Fibroblast of peridontal ligament (primary cell): Measurements from ENCODE around the gene OLIG3.

Source experiments
- DNase-seq: peaks from one replicate; pipeline ENCODE4 v3.0.0-alpha.2; 2010; ENCODE audit errors: extremely low read depth

The OLIG3 gene

GRCh38 chr6:137496368-137496767 lies 2.2 kb upstream of the OLIG3 start:
- no peak for DNase-seq

DNA sequence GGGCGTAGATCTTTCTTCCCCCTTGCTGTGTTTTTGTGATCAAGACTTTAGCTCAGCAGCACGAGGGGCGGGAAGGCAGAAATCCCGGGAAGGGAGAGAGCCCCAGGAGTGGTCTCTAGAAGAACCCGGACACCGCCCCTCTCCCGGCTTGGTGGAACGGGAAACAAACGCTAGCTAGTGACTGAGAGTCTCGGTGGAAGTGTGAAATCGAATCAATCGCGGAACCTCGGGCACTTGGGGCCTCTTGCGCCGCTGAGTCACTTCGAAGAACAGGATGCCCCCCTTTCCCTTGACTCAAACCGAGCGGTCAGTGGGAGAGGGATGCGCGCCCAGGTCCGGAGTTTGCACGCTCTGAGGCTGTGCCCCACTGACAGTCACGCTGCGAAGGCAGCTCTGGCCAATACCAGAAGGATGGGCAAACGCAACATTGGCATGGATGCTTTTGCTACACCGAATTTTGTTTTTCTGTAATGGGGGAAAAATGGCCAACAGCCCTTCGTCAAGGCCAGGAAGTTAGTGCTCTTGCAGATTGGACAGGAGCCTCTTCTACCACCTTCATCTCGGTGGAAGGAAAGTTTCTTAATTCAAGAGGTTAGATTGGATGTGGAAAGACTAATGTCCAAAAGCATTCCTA lies 1.6 kb upstream of the OLIG3 start:
- DNase-seq, result no peak

DNA sequence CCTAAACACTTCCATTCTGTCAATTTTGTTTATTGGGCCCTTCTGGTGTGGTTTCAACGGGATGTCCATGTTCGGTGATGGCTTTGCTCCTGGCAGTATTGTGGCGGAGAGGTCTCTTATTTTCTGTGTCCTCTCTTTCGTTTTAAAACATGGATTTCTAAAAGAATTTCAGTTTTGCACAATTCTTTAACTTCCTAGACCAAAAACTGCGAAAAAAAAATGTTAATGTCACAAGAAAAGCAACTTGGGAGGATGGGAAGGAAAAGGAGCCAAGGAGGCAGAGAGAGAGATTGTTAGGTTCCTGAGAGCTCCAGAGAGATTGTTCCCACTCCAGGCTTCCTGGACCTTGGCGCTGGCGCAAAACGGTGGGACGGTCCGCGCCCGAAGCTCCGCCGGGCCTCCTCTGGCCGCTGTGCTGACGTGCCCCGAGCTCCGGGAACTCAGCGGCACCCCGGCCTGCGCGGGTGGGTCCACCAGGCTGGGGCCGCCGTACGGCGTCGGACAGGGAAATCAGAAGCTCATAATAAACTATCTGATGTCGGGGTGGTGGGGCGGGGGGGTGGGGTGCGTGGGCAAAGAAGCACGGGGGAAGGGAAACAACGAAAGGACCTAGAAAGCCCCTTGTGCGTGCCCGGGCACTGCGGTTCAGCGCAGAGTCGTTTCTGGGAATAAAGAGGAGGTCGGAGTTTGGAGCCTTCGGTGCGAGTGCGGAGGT lies 951 bp upstream of the OLIG3 start:
- peak; percentile 21 for DNase-seq

DNA sequence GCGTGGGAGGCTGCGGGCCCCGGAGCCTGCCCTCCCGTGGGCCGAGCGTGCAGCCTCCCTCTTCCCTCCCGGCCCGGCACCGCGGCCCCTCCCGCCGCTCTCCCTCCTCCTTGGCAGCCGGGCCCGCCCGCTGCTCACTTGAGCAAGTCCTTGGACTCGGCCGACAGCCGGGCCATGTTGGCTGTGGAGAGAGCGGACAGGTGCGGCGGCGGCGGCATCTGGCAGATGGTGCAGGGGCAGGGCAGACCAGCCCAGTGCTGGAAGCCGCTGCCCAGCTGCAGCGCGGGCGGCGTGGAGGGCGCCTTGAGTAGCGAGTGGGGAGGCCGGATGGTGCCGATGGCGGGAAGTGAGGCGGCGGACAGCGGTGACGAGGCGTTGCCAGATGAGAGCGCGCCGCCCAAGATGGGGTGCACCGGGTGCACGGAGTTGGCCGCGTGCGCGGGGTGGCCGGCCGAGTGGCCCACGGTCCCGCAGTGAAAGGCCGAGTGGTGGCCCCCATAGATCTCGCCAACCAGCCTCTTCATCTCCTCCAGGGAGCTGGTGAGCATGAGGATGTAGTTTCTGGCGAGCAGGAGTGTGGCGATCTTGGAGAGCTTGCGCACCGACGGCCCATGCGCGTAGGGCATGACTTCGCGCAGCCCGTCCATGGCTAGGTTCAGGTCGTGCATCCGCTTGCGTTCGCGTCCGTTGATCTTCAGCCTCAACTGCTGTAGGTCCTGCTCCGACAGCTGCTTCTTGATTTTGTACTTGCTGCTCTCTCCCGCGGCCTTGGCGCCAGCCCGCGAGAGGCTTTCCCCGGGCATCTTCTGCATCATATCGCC lies 766 bp downstream of the OLIG3 start:
- no peak for DNase-seq

DNA sequence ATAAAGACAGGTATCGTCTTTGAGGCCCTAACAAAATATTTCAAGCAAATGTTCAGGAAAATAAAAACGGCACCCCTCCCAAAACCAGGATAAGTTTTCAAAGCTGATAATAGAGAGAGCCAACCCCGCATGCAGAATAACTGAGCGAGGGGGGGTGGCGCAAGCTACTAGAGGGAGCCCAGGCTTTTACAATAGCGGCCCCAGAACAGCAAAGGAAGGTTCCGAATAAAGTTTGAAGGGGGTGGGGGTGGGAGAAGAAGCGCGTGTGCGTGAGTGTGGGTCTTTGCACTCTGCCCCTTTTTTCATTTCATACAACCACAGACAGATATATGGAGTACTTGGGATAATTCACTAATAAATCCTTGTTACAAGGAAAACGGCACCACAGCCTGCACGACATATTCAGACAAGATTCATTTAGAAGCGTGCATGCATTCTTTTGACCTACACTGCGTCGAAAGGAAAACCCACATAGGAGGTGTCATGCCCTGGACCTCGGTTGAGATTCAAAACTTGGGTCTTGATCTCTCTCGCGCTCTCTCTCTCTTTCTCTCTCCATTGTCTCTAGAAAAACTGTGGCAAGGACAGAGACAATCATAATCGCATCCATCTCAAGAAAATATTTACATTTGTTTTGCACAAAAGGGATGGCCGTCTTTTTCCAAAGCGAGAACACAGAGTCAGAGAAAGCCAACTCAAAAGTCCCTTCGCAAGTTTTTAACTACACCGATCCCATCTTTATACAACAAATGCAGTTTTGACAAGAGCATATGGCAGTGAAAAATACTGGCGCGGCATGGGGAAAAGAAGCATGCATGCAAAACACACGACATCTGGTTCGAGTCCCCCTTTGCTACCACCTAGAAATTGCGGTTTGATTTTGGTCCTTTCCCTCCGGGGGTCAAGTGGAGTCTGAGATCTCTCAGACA lies 1.6 kb downstream of the OLIG3 start:
- DNase-seq, result no peak

GRCh38 chr6:137491478-137491877 lies 2.7 kb downstream of the OLIG3 start:
- no peak for DNase-seq

- DNase-seq, result no peak
These were observed 3.2 kb downstream of the OLIG3 start for GRCh38 chr6:137490961-137491360.

- DNase-seq, result no peak
These were observed 3.9 kb downstream of the OLIG3 start for GRCh38 chr6:137490006-137490905.

- no peak for DNase-seq
These were observed 4.9 kb downstream of the OLIG3 start for GRCh38 chr6:137489046-137490005.

DNA sequence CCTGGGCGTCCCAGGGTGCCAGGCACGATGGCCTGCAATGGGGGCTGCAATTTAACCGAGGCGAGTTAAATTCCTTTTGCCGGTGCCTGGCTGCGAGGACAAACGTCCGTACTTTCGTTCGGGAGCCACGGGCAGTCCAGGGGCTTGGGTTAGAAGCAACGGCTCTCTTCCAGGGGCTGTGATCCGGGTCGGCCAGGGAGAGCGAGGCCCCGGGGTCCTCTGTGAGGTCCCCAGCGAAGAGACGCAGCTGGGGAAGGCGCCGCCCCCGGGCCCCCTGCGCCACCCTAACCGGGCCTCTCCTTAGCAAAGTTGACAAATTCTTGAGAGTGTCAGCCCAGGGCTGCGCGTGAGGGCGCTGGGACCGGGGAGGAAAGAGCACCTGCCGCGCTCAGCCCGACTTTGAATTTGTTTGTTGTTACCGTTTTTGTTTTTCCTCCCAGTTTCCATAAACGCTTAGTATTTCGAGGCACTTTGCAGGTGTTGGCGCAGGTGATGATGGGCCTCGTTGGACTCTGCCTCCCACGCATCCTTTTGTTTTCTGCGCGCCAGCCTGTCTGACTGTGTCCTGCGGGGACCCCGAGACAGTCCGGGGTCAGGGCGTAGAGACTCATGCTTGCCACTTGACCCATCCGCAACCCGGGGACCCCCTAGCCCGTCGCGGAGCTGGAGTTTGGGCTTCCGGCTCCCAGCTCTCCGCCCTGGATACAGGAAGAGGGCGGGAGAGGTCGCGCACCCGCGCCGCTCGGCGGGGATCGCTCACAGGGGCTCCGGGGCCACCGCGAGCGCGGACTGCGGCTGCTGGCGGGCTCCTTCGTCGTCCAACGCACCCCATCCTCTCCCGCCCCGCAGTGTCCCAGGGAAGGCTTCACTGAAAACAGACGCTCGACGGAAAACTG lies 5.8 kb downstream of the OLIG3 start:
- no peak for DNase-seq

DNA sequence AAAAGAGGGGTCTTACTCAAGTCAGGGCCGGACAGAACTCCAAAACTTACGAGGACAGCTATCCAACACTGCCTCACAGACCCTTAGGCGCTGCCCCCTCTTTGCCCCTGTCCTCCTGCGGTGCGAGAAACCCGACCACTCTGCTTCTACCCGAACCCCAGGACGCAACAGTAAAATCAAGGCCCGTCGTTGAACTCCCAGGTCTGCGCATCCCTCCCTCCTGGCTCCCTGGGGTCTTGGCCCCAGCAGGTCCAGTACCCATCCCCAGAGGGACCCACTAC lies 6.4 kb downstream of the OLIG3 start:
- no peak for DNase-seq

DNA sequence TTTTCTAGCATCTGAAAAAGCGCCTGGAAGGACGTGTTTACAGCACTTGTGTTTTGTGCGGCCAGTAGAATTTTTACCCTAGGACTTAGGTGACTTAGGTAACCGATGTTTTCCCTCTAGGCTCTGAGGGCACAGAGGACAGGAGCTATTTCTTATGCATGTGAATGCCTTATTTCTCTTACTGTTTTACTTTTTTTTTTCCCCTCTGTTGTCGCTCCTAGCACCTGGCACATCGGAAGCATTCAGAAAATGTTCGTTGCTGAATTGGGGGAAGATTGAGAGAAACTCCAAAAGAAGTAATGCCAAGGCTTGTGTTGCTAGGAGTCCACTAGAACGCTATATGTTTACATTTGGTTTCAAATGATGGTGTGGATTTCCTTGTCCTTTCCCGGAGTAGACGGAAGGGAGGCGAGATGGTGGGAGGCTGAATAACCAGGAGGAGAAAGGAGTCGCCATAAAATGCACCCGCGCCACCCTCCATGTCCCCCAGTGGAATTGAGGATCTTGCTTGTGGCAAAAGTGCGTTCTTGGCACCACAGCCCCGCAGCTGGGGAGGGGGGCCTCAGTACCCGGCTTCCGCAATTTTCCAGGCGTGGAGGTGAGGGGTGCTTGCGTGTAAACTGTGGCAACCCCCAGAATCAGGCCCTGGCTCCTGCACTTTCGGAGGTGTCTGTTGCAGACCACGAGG lies 6.9 kb downstream of the OLIG3 start:
- no peak for DNase-seq

DNA sequence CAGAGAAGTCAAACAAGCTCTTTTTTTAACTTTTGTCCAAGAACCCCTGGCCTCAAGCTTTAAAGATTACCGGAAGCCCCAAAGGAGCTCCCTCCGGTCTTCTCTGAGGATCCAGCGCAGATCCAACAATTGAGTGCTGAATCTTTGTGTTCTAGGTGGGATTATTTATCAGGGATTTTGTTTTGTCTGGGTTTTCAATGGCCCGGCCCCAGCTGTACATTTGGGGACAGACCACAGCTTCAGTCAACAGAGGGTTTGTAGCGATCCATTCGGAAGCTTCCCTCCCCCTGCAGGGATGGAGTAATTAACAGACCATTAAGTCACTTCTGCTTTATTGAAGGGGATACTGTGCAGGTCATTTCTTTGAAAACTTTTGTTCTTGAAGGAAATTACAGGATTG lies 7.8 kb downstream of the OLIG3 start:
- DNase-seq, result no peak

DNA sequence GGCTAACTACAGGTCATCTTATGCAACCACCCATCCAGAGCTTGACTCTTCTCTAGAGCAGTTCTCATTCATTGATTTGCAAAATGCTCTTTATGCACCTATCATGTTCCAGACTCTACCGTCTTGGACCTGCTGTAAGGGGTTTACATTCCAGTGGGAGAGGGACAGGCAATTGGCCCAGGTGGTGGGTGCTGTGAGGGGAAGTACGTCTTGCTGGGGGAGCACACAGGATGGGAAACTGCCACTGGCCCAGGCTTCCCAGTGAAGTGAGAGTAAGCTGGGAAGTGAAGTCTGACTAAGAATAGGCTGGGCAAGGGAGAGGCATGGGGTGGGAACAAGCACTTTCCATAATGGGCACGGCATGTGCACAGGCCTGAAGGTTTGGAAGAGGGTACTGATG lies 13.8 kb downstream of the OLIG3 start:
- no peak for DNase-seq

DNA sequence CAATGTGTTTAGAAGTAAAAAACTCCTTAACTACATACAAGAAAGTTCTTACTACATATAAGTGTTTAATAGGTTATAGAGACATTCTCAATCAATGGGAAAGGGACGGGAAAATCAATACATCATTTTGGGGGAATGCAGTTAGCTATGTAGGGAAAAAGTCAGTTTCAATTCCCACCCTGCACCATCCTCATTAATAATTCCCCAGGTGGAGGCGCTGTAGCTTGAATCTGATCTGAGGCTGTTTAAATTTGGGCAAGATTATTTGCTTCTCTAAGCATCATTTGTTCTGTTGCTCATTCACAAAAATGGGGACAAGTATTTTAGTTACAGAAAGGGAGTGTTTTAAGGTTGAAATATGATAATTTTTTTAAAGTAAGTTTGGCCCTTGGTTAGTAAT lies 19.1 kb downstream of the OLIG3 start:
- DNase-seq, result no peak

DNA sequence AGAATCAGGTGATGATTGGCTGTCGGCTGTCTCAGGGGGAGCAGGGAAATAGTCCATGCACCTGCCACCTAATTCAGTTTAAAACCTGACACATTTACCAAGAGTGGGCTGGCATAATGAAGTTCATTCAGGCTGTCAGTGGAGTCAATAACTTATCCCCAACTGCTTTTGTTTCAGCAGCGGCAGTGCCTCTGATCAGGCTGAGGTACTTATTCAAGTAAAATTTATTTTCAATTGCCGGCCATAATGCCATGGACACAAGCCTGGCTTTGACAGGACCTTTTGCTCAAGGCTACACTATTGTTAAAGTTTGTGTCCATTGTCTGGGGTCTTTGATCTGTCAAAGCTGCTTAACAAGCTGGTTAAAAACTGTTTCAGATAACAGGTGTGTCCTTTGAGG lies 20.6 kb downstream of the OLIG3 start:
- no peak for DNase-seq

GRCh38 chr6:137472641-137473137 lies 21.5 kb downstream of the OLIG3 start:
- no peak for DNase-seq

DNA sequence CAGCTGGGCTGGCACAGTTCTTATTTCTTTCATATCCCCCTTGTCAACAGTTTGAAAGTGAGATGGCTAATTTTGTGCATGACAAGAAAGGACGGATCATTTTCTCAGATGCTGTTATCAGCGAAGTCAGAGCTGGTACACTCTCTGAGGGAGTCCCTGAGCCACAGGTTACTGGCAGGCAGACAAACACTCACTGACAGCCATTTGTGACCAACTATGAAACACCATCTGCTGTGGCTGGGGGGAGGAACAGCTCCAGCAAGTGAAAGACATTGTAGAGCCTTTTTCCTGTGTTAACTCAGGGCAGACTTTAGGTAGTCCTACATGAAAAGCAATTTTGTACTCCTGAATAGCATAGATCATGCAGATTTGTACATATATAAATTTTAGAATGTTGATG lies 22.2 kb downstream of the OLIG3 start:
- no peak for DNase-seq
